HepG2 (cell line): ENCODE measurements around the gene KIAA1958. TPM values are rescaled to one million over a fixed set of nuclear protein-coding genes. Genes with fewer than 3 reads are reported as not detected.

ENCODE experiments used
- ATAC-seq: fragments of 200-7000 bp; cut with Tn5 transposase; 3 replicates; pipeline ENCODE4 v1.9.1; 2020; ENCODE audit warnings: mild to moderate bottlenecking, moderate library complexity
- BruUV-seq: library from RNA; stranded (reverse); fragments of 400-500 nt; replicated peaks from 2 replicates; lab custom pipeline; 2021; lab: Mats Ljungman, UMichigan
- CTCF ChIA-PET: fragments of 300-600 bp; formaldehyde crosslinking; extraction: SDS; loops from one replicate; lab custom pipeline; 2021; ENCODE audit warnings: low total read pairs, inconsistent platforms, low intra/inter-chr PET ratio; lab: Yijun Ruan, JAX
- POLR2A ChIA-PET: fragments of 350-600 bp; sonication (Branson Sonifier 250); formaldehyde crosslinking; loops from one replicate; lab custom pipeline; 2020; ENCODE audit warnings: antibody characterized with exemption, inconsistent platforms; lab: Yijun Ruan, JAX
- DNase-seq: peaks from one replicate; pipeline ENCODE4 v3.0.0-alpha.2; 2015; ENCODE audit warnings: low spot score
- FAIRE-seq: peaks from 3 replicates; lab custom pipeline; 2011; peaks lifted over from hg19 to GRCh38; lab: Jason Lieb, UNC
- H2AFZ ChIP-seq: one replicate; pipeline ENCODE4 v1.6.1; 2011; ENCODE audit warnings: low read length, inconsistent platforms
- H3K27ac ChIP-seq: fragments of 300-600 bp; 3 replicates; pipeline ENCODE4 v1.8.0; 2011; ENCODE audit warnings: mixed run types, mild to moderate bottlenecking, mixed read lengths, low read length, inconsistent platforms; ENCODE audit not compliant: insufficient read depth; ENCODE audit errors: extremely low read length
- H3K27me3 ChIP-seq, 2 experiments: fragments of 200-600 bp in 1 of 2; 2 replicates in 1 of 2; 3 replicates in 1 of 2; pipeline versions ENCODE4 v1.6.0 to v1.8.0; 2011; ENCODE audit warnings: low read length in 2 of 2, mild to moderate bottlenecking in 2 of 2, moderate library complexity in 2 of 2, inconsistent platforms in 1 of 2; ENCODE audit not compliant: insufficient read depth in 2 of 2, control insufficient read depth in 1 of 2
- H3K36me3 ChIP-seq, 2 experiments: fragments of 200-600 bp in 1 of 2; replicated peaks in 1 of 2; 2 replicates in 1 of 2; 3 replicates in 1 of 2; pipeline versions ENCODE4 v1.5.1 to v1.8.0; 2011; ENCODE audit warnings: low read length in 2 of 2, inconsistent platforms in 1 of 2; ENCODE audit not compliant: insufficient read depth in 2 of 2, control insufficient read depth in 1 of 2
- H3K4me1 ChIP-seq: 2 replicates; pipeline ENCODE4 v1.5.1; 2012; ENCODE audit warnings: low read length, inconsistent platforms; ENCODE audit not compliant: insufficient read depth
- H3K4me2 ChIP-seq: 2 replicates; pipeline ENCODE4 v1.6.0; 2011; ENCODE audit warnings: low read depth, low read length, inconsistent platforms
- H3K4me3 ChIP-seq, 3 experiments: fragments of 200-600 bp in 1 of 3; sonication (generic), shearing (Covaris generic) in 1 of 3; replicated peaks in 1 of 3; 2 replicates each; pipeline ENCODE4 v1.5.1; 2011 to 2016; ENCODE audit warnings: low read length in 3 of 3, inconsistent platforms in 2 of 3, low read depth in 2 of 3, mild to moderate bottlenecking in 2 of 3, control low read depth in 1 of 3, mixed read lengths in 1 of 3; ENCODE audit not compliant: insufficient read depth in 1 of 3
- H3K79me2 ChIP-seq: one replicate; pipeline ENCODE4 v1.6.1; 2011; ENCODE audit warnings: low read length, inconsistent platforms; ENCODE audit not compliant: insufficient read depth
- H3K9ac ChIP-seq: 2 replicates; pipeline ENCODE4 v1.6.0; 2011; ENCODE audit warnings: mild to moderate bottlenecking, low read depth, low read length, inconsistent platforms; ENCODE audit not compliant: insufficient read depth
- H3K9me3 ChIP-seq: 2 replicates; pipeline ENCODE4 v1.5.1; 2012; ENCODE audit warnings: mild to moderate bottlenecking, low read length
- H4K20me1 ChIP-seq: 2 replicates; pipeline ENCODE4 v1.6.0; 2011; ENCODE audit warnings: inconsistent platforms, mild to moderate bottlenecking, low read length, moderate library complexity; ENCODE audit not compliant: insufficient read depth
- AGO1 ChIP-seq: fragments of 200-400 bp; formaldehyde crosslinking; IDR thresholded peaks from 2 replicates; pipeline ENCODE4 v1.6.1; 2017; ENCODE audit warnings: mild to moderate bottlenecking, low read depth, low read length, moderate library complexity; ENCODE audit not compliant: poor library complexity, severe bottlenecking
- ARNT2 ChIP-seq: sonication (generic); formaldehyde crosslinking; IDR thresholded peaks from 2 replicates; pipeline ENCODE4 v1.8.0; 2022; ENCODE audit warnings: mild to moderate bottlenecking, low read depth, missing genetic modification reagents, moderate library complexity
- CC2D1A ChIP-seq: sonication (generic); formaldehyde crosslinking; IDR thresholded peaks from 2 replicates; pipeline ENCODE4 v1.8.1; 2023; ENCODE audit warnings: mild to moderate bottlenecking, missing genetic modification reagents
- CEBPG ChIP-seq: IDR thresholded peaks from 2 replicates; pipeline ENCODE4 v1.6.1; 2016
- HDAC6 ChIP-seq: fragments of 200-600 bp; sonication (generic); IDR thresholded peaks from 2 replicates; pipeline ENCODE4 v1.7.0; 2017; ENCODE audit warnings: mild to moderate bottlenecking, antibody characterized with exemption, low read length, low read depth
- IRF2 ChIP-seq: IDR thresholded peaks from 2 replicates; pipeline ENCODE4 v1.6.1; 2018; ENCODE audit warnings: missing genetic modification reagents, missing compliant biosample characterization
- MTA1 ChIP-seq: sonication (generic); formaldehyde crosslinking; IDR thresholded peaks from 2 replicates; pipeline ENCODE4 v1.4.0; 2020; ENCODE audit warnings: missing genetic modification reagents, mild to moderate bottlenecking, borderline replicate concordance
- SNAPC2 ChIP-seq: sonication (generic); formaldehyde crosslinking; IDR thresholded peaks from 2 replicates; pipeline ENCODE4 v1.8.1; 2022; ENCODE audit warnings: mild to moderate bottlenecking, missing genetic modification reagents
- SUZ12 ChIP-seq: fragments of 150-350 bp; IDR thresholded peaks from 2 replicates; pipeline ENCODE4 v1.6.1; 2014; ENCODE audit warnings: low read depth, low read length
- WGBS: methylation state at CpG from one replicate; pipeline ENCODE4 v1.1.6; 2017; ENCODE audit warnings: low lambda C conversion rate; 5-methylcytosine and 5-hydroxymethylcytosine counted together
- in situ Hi-C: cut with HindIII; loops from 2 replicates; pipeline ENCODE4 v1.10.0; 2017; ENCODE audit warnings: low pct_unique_long_range_greater_than_20kb; ENCODE audit not compliant: extremely low pct_ligation_motif_present
- intact Hi-C: fragments of 100-400 bp; cut with micrococcal nuclease; formaldehyde crosslinking; loops from one replicate; pipeline ENCODE4 v1.10.0; 2022; ENCODE audit not compliant: unreplicated experiment
- polyA plus RNA-seq, 8 experiments: library from polyadenylated mRNA; depleted of rRNA in 3 of 8; stranded (reverse) in 7 of 8; unstranded in 1 of 8; fragments of >200 nt; fragmentation: Illumina TruSeq in 4 of 8; extraction: Trizol in 4 of 8; gene quantifications; 2 replicates each; pipeline versions ENCODE4 v1.2.1 to v1.2.3, GENCODE V29; 2011 to 2016; ENCODE audit warnings: low read depth in 4 of 8, missing spikeins in 1 of 8, mixed read lengths in 1 of 8; ENCODE audit not compliant: insufficient read depth in 1 of 8
- total RNA-seq, 5 experiments: library from RNA; depleted of rRNA; stranded (reverse); fragments of >200 nt; fragmentation: Illumina TruSeq; extraction: Trizol; gene quantifications; 2 replicates each; pipeline ENCODE4 v1.2.3, GENCODE V29; 2016; ENCODE audit warnings: low read depth in 1 of 5
- TF ChIP-seq, protein P1 (sequence below): sonication (generic); formaldehyde crosslinking; IDR thresholded peaks from 2 replicates; pipeline ENCODE4 v1.8.0; 2022; ENCODE audit warnings: mild to moderate bottlenecking, missing genetic modification reagents, moderate library complexity
- TF ChIP-seq, protein P2 (sequence below), 2 experiments: IDR thresholded peaks; 2 replicates each; pipeline ENCODE4 v1.6.1; 2011 to 2012; ENCODE audit warnings: low read length in 2 of 2, borderline replicate concordance in 1 of 2, low read depth in 1 of 2, mild to moderate bottlenecking in 1 of 2, moderate library complexity in 1 of 2
- TF ChIP-seq, protein P3 (sequence below): sonication (generic); formaldehyde crosslinking; IDR thresholded peaks from 2 replicates; pipeline ENCODE4 v1.4.0; 2020; ENCODE audit warnings: missing genetic modification reagents, borderline replicate concordance

Gene KIAA1958
- total and polyA plus RNA-seq, 2 of the 13 experiments (the other 11 are each of a cell fraction or from before 2014, with no cell fraction given): 8.5 to 10.3 TPM

DNA sequence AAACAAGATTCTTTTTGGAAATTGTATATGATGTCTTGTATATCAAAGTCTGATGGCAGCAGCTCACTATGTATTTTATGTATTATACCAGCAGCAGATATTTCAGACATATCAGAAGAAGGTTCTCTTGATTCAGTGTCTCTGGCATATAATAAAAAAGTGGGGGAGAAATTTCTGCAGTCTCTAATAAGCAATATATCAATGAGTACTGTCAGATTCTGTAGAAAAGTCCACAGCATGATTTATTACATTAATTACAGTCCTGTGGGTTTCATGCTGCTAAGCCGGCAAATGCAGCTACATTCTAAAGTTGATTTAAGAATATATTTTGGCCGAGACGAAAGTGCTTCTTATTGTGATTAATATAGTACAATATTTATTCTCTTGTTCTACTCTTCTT lies 113.1 kb downstream of the KIAA1958 start:
- no peak for DNase-seq
- Histone ChIP-seq H3K4me1 (no peaks in the 10 kb centered on the region), H3K9ac (no peak overlapping the region), H3K27ac (no peak overlapping the region), H3K4me2 (no peak overlapping the region), H2AFZ (no peak overlapping the region), H4K20me1 (no peaks in the 10 kb centered on the region; the same call in 1 of the 2 replicates), H3K79me2 (peaks cover 8% of the 10 kb centered on the region), H3K4me3 (no peak overlapping the region), H3K9me3 (no peaks in the 10 kb centered on the region), H3K36me3 (peaks cover 0 to 4% of the 10 kb centered on the region in 2 experiments; a peak in 1 of 5 replicates), H3K27me3 (no peaks in the 10 kb centered on the region)
- TF ChIP-seq SNAPC2 (CRISPR knock-in tag): no peak
- no peak for TF ChIP-seq CEBPG
- TF ChIP-seq, protein P1, sequence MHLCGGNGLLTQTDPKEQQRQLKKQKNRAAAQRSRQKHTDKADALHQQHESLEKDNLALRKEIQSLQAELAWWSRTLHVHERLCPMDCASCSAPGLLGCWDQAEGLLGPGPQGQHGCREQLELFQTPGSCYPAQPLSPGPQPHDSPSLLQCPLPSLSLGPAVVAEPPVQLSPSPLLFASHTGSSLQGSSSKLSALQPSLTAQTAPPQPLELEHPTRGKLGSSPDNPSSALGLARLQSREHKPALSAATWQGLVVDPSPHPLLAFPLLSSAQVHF (CRISPR knock-in tag): no peak
- WGBS: 96% methylated on average over 3 of the region's 3 CpGs
- ChIA-PET CTCF (no interaction called here), POLR2A (no interaction called here)
- FAIRE-seq: no peak
- ATAC-seq: no peak
- BruUV-seq: no TSS peak
- in situ Hi-C loops (no loop called here), intact Hi-C loops (no loop called here)

DNA sequence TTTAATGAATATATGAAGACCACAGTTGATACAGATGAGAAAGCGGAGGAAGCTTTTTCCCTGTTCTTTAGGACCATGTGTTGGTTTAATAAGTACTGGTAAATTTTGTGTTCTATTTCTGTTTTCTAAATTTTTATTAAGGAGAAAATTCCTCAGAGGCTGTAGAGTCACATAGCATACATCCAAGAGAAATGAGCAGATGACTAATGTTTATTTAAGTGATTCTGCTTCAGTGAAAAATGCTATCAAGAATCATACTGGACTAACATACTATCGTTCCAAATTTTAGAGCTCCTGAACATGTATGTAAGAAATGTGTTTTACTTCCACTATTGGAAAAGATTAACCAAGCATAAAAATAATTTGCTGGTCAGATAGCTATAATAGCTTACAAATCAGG lies 115.0 kb downstream of the KIAA1958 start:
- peaks cover 6% of the 10 kb centered on the region for H3K79me2 ChIP-seq
- H3K9me3 ChIP-seq: no peaks in the 10 kb centered on the region
- H3K4me3 ChIP-seq: no peak overlapping the region
- no peak for DNase-seq
- CTCF ChIA-PET: no interaction called here
- H3K27ac ChIP-seq: no peak overlapping the region
- in situ Hi-C loops: no loop called here
- POLR2A ChIA-PET: no interaction called here
- no peak overlapping the region for H3K9ac ChIP-seq
- H3K36me3 ChIP-seq: peaks cover 0 to 7% of the 10 kb centered on the region in 2 experiments; a peak in 1 of 5 replicates
- no peak overlapping the region for H2AFZ ChIP-seq
- no peak for FAIRE-seq
- intact Hi-C loops: no loop called here
- no peaks in the 10 kb centered on the region for H3K4me1 ChIP-seq
- WGBS: 77% methylated on average over 2 of the region's 2 CpGs
- H4K20me1 ChIP-seq: no peaks in the 10 kb centered on the region; the same call in 1 of the 2 replicates
- no peak overlapping the region for H3K4me2 ChIP-seq
- ATAC-seq: no peak
- BruUV-seq: no TSS peak
- no peaks in the 10 kb centered on the region for H3K27me3 ChIP-seq
- TF ChIP-seq, protein P2, sequence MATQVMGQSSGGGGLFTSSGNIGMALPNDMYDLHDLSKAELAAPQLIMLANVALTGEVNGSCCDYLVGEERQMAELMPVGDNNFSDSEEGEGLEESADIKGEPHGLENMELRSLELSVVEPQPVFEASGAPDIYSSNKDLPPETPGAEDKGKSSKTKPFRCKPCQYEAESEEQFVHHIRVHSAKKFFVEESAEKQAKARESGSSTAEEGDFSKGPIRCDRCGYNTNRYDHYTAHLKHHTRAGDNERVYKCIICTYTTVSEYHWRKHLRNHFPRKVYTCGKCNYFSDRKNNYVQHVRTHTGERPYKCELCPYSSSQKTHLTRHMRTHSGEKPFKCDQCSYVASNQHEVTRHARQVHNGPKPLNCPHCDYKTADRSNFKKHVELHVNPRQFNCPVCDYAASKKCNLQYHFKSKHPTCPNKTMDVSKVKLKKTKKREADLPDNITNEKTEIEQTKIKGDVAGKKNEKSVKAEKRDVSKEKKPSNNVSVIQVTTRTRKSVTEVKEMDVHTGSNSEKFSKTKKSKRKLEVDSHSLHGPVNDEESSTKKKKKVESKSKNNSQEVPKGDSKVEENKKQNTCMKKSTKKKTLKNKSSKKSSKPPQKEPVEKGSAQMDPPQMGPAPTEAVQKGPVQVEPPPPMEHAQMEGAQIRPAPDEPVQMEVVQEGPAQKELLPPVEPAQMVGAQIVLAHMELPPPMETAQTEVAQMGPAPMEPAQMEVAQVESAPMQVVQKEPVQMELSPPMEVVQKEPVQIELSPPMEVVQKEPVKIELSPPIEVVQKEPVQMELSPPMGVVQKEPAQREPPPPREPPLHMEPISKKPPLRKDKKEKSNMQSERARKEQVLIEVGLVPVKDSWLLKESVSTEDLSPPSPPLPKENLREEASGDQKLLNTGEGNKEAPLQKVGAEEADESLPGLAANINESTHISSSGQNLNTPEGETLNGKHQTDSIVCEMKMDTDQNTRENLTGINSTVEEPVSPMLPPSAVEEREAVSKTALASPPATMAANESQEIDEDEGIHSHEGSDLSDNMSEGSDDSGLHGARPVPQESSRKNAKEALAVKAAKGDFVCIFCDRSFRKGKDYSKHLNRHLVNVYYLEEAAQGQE (IDR thresholded peaks at IDR 0.05; ENCODE audit: borderline replicate concordance in 1 of 2, low read depth in 1 of 2, low read length in 2 of 2): no peak
- TF ChIP-seq HDAC6: no peak
- TF ChIP-seq MTA1 (CRISPR knock-in tag): no peak
- TF ChIP-seq AGO1: no peak
- TF ChIP-seq CC2D1A (CRISPR knock-in tag): no peak
- TF ChIP-seq ARNT2: no peak
- no peak for TF ChIP-seq SUZ12
- no peak for TF ChIP-seq IRF2
- TF ChIP-seq, protein P3, sequence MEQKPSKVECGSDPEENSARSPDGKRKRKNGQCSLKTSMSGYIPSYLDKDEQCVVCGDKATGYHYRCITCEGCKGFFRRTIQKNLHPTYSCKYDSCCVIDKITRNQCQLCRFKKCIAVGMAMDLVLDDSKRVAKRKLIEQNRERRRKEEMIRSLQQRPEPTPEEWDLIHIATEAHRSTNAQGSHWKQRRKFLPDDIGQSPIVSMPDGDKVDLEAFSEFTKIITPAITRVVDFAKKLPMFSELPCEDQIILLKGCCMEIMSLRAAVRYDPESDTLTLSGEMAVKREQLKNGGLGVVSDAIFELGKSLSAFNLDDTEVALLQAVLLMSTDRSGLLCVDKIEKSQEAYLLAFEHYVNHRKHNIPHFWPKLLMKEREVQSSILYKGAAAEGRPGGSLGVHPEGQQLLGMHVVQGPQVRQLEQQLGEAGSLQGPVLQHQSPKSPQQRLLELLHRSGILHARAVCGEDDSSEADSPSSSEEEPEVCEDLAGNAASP (CRISPR knock-in tag): no peak
